Mucosa of rectum (tissue), 2 donors: ENCODE data around the gene LENG9.

Source experiments
- H3K27ac ChIP-seq, 2 donors: one replicate each; pipeline ENCODE4 v1.7.0; 2013; ENCODE audit warnings: inconsistent platforms in 2 of 2, low read depth in 2 of 2, low read length in 2 of 2
- H3K27me3 ChIP-seq, 2 donors: one replicate each; pipeline ENCODE4 v1.7.0; 2013; ENCODE audit warnings: low read length in 2 of 2; ENCODE audit not compliant: control insufficient read depth in 2 of 2, insufficient read depth in 2 of 2
- H3K36me3 ChIP-seq, 2 donors: one replicate each; pipeline ENCODE4 v1.7.0; 2013; ENCODE audit warnings: low read length in 2 of 2; ENCODE audit not compliant: control insufficient read depth in 2 of 2, insufficient read depth in 2 of 2
- H3K4me1 ChIP-seq, 2 donors: one replicate each; pipeline ENCODE4 v1.7.0; 2013; ENCODE audit warnings: low read length in 2 of 2, mild to moderate bottlenecking in 1 of 2; ENCODE audit not compliant: control insufficient read depth in 2 of 2, insufficient read depth in 2 of 2
- H3K4me3 ChIP-seq, 2 donors: one replicate each; pipeline ENCODE4 v1.7.0; 2013; ENCODE audit warnings: low read length in 2 of 2
- H3K9ac ChIP-seq, 2 donors: one replicate each; pipeline ENCODE4 v1.7.0; 2013; ENCODE audit warnings: low read length in 2 of 2, low read depth in 1 of 2, mild to moderate bottlenecking in 1 of 2
- H3K9me3 ChIP-seq, 2 donors: one replicate each; pipeline ENCODE4 v1.7.0; 2013; ENCODE audit warnings: low read length in 2 of 2; ENCODE audit not compliant: control insufficient read depth in 2 of 2
- donor health status: healthy.
- donor health status: Normal muscosa, but diverticular disease.

The LENG9 gene

GRCh38 chr19:54436628-54437252 is 26.8 kb downstream of the LENG9 start:
- no peak overlapping the region for H3K4me3 ChIP-seq
- H3K36me3 ChIP-seq: peaks cover 0 to 8% of the 10 kb centered on the region in 2 donors
- H3K27me3 ChIP-seq: peaks cover 7% of the 10 kb centered on the region in 2 donors
- H3K9ac ChIP-seq: no peak overlapping the region
- H3K9me3 ChIP-seq: no peaks in the 10 kb centered on the region
- no peak overlapping the region for H3K27ac ChIP-seq
- peaks cover 0 to 3% of the 10 kb centered on the region in 2 donors for H3K4me1 ChIP-seq

GRCh38 chr19:54436031-54436523 is 27.5 kb downstream of the LENG9 start:
- H3K9ac ChIP-seq: no peak overlapping the region
- H3K36me3 ChIP-seq: peaks cover 0 to 8% of the 10 kb centered on the region in 2 donors
- H3K27ac ChIP-seq: no peak overlapping the region
- H3K4me1 ChIP-seq: peaks cover under 1 to 3% of the 10 kb centered on the region in 2 donors
- peaks cover 7 to 10% of the 10 kb centered on the region in 2 donors for H3K27me3 ChIP-seq
- no peaks in the 10 kb centered on the region for H3K9me3 ChIP-seq
- H3K4me3 ChIP-seq: no peak overlapping the region

DNA sequence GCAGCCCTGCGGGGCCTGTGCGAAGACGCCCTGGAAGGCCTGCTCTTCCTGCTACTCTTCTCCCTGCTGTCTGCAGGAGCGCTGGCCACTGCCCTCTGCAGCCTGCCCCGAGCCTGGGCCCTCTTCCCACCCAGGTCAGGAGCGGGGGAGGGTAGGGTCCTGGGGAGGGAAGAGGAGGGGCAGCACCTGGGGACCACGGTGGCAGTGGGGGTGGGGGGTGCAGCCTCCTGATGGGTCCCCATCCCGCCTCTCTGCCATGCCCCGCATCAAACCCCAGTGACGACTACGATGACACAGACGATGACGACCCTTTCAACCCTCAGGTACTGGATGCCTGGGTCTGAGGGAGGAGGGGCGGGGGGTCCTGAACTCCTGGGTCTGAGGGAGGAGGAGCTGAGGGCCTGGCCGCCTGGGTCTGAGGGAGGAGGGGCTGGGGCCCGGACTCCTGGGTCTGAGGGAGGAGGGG is 28.0 kb downstream of the LENG9 start:
- Histone ChIP-seq H3K27ac (no peak overlapping the region), H3K9me3 (no peaks in the 10 kb centered on the region), H3K9ac (no peak overlapping the region)

GRCh38 chr19:54434873-54435214 is 28.7 kb downstream of the LENG9 start:
- peaks cover 10 to 14% of the 10 kb centered on the region in 2 donors for H3K27me3 ChIP-seq
- peaks cover 2 to 3% of the 10 kb centered on the region in 2 donors for H3K4me1 ChIP-seq
- H3K36me3 ChIP-seq: peaks cover 0 to 3% of the 10 kb centered on the region in 2 donors
- no peak overlapping the region for H3K4me3 ChIP-seq
- no peak overlapping the region for H3K9ac ChIP-seq
- H3K27ac ChIP-seq: no peak overlapping the region
- no peaks in the 10 kb centered on the region for H3K9me3 ChIP-seq

More for the DNA sequence above, 28.0 kb downstream of the LENG9 start:
- Histone ChIP-seq H3K4me1 (peaks cover 2 to 3% of the 10 kb centered on the region in 2 donors), H3K4me3 (no peak overlapping the region), H3K36me3 (peaks cover 0 to 6% of the 10 kb centered on the region in 2 donors), H3K27me3 (peaks cover 7 to 10% of the 10 kb centered on the region in 2 donors)

- Histone ChIP-seq H3K4me3 (no peak overlapping the region), H3K27me3 (peaks cover 16% of the 10 kb centered on the region in 2 donors), H3K9me3 (no peaks in the 10 kb centered on the region), H3K4me1 (peaks cover 2 to 3% of the 10 kb centered on the region in 2 donors), H3K9ac (no peak overlapping the region), H3K36me3 (peaks cover 0 to 3% of the 10 kb centered on the region in 2 donors), H3K27ac (no peak overlapping the region)
These were observed 29.3 kb downstream of the LENG9 start for GRCh38 chr19:54434112-54434872.

DNA sequence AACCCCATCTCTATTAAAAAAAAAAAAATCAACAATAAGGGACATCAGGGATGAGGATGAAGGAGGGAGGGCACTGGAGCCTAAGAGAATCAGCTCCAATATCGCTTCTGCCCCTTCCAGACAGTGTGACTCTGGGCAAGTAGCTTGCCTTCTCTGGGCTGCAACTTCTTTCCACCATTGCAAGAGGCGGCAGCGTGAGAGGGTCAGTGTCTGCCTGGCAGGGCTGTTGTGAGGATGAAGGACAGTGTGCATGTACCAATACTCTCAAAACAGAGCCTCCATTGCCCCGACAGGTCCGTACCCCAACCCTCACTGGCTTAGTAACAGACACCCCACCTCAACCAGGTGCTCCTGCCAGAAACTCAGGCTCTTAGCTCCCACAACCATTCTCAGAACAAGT is 29.9 kb downstream of the LENG9 start:
- H3K27ac ChIP-seq: no peak overlapping the region
- H3K4me1 ChIP-seq: peaks cover 2 to 3% of the 10 kb centered on the region in 2 donors
- peaks cover 19 to 20% of the 10 kb centered on the region in 2 donors for H3K27me3 ChIP-seq
- H3K36me3 ChIP-seq: no peaks in the 10 kb centered on the region
- H3K4me3 ChIP-seq: no peak overlapping the region
- H3K9me3 ChIP-seq: no peaks in the 10 kb centered on the region
- H3K9ac ChIP-seq: no peak overlapping the region

- no peak overlapping the region for H3K4me3 ChIP-seq
- no peak overlapping the region for H3K9ac ChIP-seq
- H3K9me3 ChIP-seq: no peaks in the 10 kb centered on the region
- H3K27me3 ChIP-seq: peaks cover 22 to 26% of the 10 kb centered on the region in 2 donors
- H3K4me1 ChIP-seq: peaks cover 2 to 3% of the 10 kb centered on the region in 2 donors
- no peak overlapping the region for H3K27ac ChIP-seq
- H3K36me3 ChIP-seq: no peaks in the 10 kb centered on the region
These were observed 31.3 kb downstream of the LENG9 start for GRCh38 chr19:54432144-54432738.

- Histone ChIP-seq H3K27me3 (peaks cover 26 to 29% of the 10 kb centered on the region in 2 donors), H3K27ac (no peak overlapping the region), H3K4me1 (peaks cover 2% of the 10 kb centered on the region in 2 donors), H3K9me3 (no peaks in the 10 kb centered on the region), H3K36me3 (no peaks in the 10 kb centered on the region), H3K4me3 (no peak overlapping the region), H3K9ac (no peak overlapping the region)
These were observed 32.2 kb downstream of the LENG9 start for GRCh38 chr19:54431255-54431838.

- Histone ChIP-seq H3K9me3 (no peaks in the 10 kb centered on the region), H3K36me3 (no peaks in the 10 kb centered on the region), H3K27me3 (peaks cover 28 to 33% of the 10 kb centered on the region in 2 donors), H3K9ac (no peak overlapping the region), H3K4me1 (peaks cover 0 to 2% of the 10 kb centered on the region in 2 donors), H3K4me3 (peak overlapping the region; percentile 34 to 44), H3K27ac (no peak overlapping the region)
These were observed 33.0 kb downstream of the LENG9 start for GRCh38 chr19:54430306-54431254.
